ENCODE data around the gene NFIA.

Gene NFIA

DNA sequence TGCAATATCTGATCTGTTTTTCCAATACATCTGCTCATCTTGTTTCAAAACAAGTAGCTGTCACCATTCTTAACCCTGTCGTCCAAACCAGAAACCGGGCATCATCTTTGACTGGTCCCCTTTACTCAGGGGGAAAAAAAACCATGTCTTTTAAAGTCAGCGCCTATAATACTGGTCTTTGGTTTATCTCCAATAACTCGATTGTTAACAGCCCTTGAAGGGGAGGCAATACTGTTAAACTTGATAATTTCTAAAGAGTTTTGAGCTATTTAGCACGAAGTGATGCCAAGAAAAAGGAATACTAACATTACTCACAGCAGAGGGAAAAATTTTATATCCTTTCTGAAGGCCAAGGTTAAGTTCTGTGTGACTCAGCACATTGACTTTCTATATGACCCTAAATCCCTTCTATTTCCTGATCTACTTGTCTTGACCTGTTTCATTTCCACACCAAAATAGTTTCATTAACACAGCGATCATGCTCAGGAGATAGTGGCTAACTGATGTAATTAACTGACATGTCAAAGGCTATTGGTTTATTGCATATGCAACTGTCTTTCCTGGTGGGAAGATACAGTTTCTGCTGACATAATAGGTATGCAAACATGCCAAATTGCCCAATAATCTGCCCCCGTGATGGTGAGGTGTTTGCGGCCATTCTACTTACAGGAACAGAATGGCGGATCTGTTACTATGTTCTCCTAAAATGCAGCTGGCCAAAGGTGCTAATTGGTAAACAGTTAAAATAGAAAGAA, 59.1 kb downstream of the NFIA start:
- no peaks in the 10 kb centered on the region for H3K4me1 ChIP-seq (ENCODE audit: control insufficient read depth, insufficient read depth, low read length, poor library complexity, severe bottlenecking)
- no peak overlapping the region for H3K4me3 ChIP-seq (ENCODE audit: extremely low read depth, insufficient read depth, low read length, poor library complexity, severe bottlenecking)
- WGBS, 2 experiments (ENCODE audit: insufficient coverage in 2 of 2), result 70 to 72% methylated on average over 4 to 6 of the region's 9 CpGs
- H3K36me3 ChIP-seq (ENCODE audit: control insufficient read depth, insufficient read depth, low read length), result no peaks in the 10 kb centered on the region
- H3K27ac ChIP-seq (ENCODE audit: low read depth, low read length, severe bottlenecking), result no peak overlapping the region
- no peaks in the 10 kb centered on the region for H3K9me3 ChIP-seq (ENCODE audit: control insufficient read depth, low read length)

DNA sequence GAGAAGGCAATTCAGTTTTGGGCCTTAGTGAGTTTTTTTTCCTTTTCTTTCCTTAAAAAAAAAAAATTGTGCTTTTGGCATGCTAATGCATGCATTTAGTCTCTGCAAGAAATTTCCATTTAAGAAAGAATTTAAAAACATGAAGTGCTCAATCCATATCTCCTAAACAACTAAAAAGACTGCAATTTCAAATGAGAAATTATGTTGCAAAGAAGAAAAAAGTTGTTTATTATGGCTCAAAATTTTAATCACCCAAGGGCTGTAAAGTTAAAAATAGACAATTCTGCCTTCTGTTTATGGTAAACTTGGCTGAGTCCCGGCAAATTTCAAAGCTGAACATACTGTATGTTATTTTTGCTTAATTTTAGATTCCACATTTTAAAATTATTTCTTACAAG, 59.7 kb downstream of the NFIA start:
- Histone ChIP-seq H3K9me3 (ENCODE audit: control insufficient read depth, low read length) (no peaks in the 10 kb centered on the region), H3K4me3 (ENCODE audit: extremely low read depth, insufficient read depth, low read length, poor library complexity, severe bottlenecking) (no peak overlapping the region), H3K4me1 (ENCODE audit: control insufficient read depth, insufficient read depth, low read length, poor library complexity, severe bottlenecking) (no peaks in the 10 kb centered on the region), H3K27ac (ENCODE audit: low read depth, low read length, severe bottlenecking) (no peak overlapping the region), H3K36me3 (ENCODE audit: control insufficient read depth, insufficient read depth, low read length) (no peaks in the 10 kb centered on the region)
- WGBS, 2 experiments (ENCODE audit: insufficient coverage in 2 of 2), result no CpG with 5 or more reads among the region's 1 CpG

DNA sequence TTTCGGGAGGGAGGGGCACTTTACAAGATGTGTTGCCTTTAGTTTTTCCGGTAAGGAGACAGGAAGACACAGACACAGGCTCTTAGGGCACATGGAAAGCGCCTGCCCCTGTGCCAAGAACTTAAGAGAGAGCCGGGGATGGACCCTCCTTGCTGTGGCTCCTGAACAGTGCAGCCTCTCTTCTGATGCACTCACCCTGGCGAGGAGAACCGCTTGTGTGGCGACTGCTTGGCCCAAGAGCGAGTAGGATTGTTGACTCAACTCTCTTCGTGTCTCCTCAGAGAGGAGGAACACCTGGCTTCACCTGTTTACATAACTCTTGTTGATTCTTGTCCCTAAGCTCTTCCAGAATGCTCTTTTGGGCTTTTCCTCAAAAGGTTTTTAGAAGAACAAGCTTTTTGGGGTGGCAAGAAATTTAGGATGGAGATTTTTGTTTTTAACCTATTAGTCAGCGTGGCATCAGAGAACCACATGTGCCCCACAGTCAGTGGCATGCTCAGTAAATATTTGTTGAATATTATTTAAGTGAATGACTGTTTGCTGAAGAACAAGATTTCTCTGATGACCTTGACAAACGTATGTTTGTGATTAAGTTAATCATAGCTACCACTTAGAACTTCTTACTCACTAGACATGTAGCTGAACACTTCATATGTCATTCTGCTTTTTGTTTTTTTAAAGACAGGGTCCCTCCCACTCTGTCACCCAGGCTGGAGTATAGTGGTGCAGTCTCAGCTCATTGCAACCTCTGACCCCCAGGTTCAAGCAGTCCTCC, 60.6 kb downstream of the NFIA start:
- no peaks in the 10 kb centered on the region for H3K36me3 ChIP-seq (ENCODE audit: control insufficient read depth, insufficient read depth, low read length)
- no peaks in the 10 kb centered on the region for H3K9me3 ChIP-seq (ENCODE audit: control insufficient read depth, low read length)
- WGBS, 2 experiments (ENCODE audit: insufficient coverage in 2 of 2), result 88 to 95% methylated on average over 9 to 10 of the region's 11 CpGs
- H3K4me3 ChIP-seq (ENCODE audit: extremely low read depth, insufficient read depth, low read length, poor library complexity, severe bottlenecking), result no peak overlapping the region
- no peak overlapping the region for H3K27ac ChIP-seq (ENCODE audit: low read depth, low read length, severe bottlenecking)
- H3K4me1 ChIP-seq (ENCODE audit: control insufficient read depth, insufficient read depth, low read length, poor library complexity, severe bottlenecking), result no peaks in the 10 kb centered on the region

DNA sequence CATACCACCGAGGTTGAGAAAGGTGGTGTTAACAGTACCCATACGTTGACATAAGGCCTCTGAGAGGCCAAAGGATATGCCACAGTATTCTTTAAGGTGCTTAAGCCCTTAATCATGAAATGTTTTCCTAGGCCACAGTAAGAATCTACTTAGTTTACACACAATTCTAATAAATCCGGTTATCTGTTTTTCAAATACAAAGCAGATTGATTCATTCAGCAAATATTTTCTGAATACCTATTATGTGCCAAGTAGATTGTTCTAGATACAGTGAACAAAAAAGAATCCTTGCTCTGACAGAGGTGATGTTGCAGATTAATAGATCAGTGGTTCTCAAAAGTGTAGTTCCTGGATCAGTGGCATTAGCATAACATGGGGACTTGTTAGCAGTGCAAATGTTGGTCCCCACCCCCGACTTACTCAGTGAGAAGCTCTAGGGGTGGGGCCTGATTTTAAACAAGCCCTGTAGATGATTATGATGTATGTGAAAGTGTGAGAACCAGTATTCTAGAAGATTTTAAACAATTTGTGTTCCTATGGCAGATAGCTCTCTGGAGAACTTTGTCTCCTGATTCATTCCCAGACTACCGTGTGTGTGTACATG, 61.6 kb downstream of the NFIA start:
- H3K27ac ChIP-seq (ENCODE audit: low read depth, low read length, severe bottlenecking), result no peak overlapping the region

DNA sequence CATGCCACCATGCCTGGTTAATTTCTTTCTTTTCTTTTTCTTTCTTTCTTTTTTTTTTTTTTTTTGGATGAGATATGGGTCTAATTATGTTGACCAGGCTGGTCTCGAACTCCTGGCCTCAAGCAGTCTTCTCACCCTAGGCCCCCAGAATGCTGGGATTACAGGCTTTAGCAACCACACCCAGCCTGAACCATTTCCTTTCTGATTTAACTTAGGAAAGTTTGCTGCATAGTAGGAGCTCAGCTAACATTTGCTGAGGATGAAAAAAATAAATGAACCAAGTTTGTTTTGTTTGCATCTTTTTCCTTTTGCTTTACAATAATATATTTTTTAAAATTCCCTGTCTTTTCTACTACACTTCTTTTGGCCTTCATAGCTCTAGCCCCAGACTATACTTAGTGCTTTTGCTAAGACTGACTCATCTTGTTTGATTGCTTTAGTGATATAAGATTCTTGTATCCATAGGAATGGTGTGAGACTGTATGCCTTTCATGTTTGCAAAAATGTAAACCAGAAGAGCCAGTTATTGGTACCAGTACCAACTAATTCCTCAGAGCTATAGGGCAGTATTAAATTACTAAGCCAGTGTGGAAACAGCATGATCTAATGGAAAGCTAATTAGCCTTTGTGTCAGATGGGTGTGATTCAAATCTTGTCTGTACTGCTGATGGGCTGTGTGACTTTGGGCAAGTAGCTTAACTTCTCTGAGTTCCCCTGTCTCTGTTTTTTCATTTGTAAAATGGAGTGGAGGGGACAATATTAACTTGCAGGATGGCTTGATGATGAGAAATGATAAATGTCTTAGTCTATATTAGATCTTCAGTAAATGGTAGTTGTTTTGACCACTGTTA, 66.9 kb downstream of the NFIA start:
- no peak overlapping the region for H3K4me3 ChIP-seq (ENCODE audit: extremely low read depth, insufficient read depth, low read length, poor library complexity, severe bottlenecking)
- H3K36me3 ChIP-seq (ENCODE audit: control insufficient read depth, insufficient read depth, low read length), result no peaks in the 10 kb centered on the region
- H3K27ac ChIP-seq (ENCODE audit: low read depth, low read length, severe bottlenecking), result no peak overlapping the region
- no CpG with 5 or more reads among the region's 1 CpG for WGBS, 2 experiments (ENCODE audit: insufficient coverage in 2 of 2)
- no peaks in the 10 kb centered on the region for H3K4me1 ChIP-seq (ENCODE audit: control insufficient read depth, insufficient read depth, low read length, poor library complexity, severe bottlenecking)
- H3K9me3 ChIP-seq (ENCODE audit: control insufficient read depth, low read length), result no peaks in the 10 kb centered on the region

More for the DNA sequence above, 61.6 kb downstream of the NFIA start:
- WGBS, 2 experiments (ENCODE audit: insufficient coverage in 2 of 2), result 66 to 86% methylated on average over 3 to 4 of the region's 5 CpGs
- H3K4me1 ChIP-seq (ENCODE audit: control insufficient read depth, insufficient read depth, low read length, poor library complexity, severe bottlenecking), result no peaks in the 10 kb centered on the region
- H3K36me3 ChIP-seq (ENCODE audit: control insufficient read depth, insufficient read depth, low read length), result no peaks in the 10 kb centered on the region
- no peaks in the 10 kb centered on the region for H3K9me3 ChIP-seq (ENCODE audit: control insufficient read depth, low read length)
- no peak overlapping the region for H3K4me3 ChIP-seq (ENCODE audit: extremely low read depth, insufficient read depth, low read length, poor library complexity, severe bottlenecking)

DNA sequence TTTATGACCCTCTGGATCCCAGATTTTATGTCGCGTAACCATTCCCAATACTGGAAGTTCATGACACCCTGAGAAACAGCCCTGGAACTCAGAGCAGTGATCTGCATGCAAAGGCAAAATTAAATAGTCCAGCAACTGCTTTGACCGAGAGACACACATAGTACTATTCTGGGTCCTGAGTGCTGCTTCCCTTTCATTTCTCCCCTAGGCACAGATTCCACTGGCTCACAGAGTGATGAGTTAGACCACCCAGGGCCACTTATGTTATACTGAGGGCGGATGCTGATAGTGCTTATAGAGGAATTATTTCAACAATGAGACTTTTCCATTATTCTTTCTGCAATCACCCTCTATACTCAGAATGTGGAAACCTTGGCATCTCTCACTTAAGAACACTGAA, 69.2 kb downstream of the NFIA start:
- Histone ChIP-seq H3K27ac (ENCODE audit: low read depth, low read length, severe bottlenecking) (no peak overlapping the region), H3K9me3 (ENCODE audit: control insufficient read depth, low read length) (no peaks in the 10 kb centered on the region), H3K4me1 (ENCODE audit: control insufficient read depth, insufficient read depth, low read length, poor library complexity, severe bottlenecking) (no peaks in the 10 kb centered on the region), H3K4me3 (ENCODE audit: extremely low read depth, insufficient read depth, low read length, poor library complexity, severe bottlenecking) (no peak overlapping the region), H3K36me3 (ENCODE audit: control insufficient read depth, insufficient read depth, low read length) (no peaks in the 10 kb centered on the region)
- 90 to 93% methylated on average over 2 to 3 of the region's 4 CpGs for WGBS, 2 experiments (ENCODE audit: insufficient coverage in 2 of 2)

DNA sequence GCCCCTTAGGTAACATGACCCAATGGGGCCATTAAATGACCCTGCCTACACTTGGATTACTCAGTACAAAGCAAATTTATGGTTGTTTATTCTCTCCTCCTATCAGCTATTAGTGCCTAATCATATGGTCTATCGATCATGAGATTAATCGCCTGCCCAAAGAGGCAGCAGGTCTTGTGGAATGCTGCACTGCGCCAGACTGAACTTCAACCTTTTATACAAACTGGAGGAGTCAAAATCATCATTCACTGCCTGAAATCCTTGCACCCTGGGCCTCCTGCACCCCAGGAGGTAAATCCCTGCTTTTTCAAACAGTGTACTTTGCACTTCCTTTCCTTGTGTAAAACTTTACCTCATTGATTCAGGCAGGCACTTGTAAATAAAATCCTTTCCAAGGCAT, 69.7 kb downstream of the NFIA start:
- WGBS, 2 experiments (ENCODE audit: insufficient coverage in 2 of 2), result 79 to 89% methylated on average over 3 of the region's 3 CpGs
- Histone ChIP-seq H3K9me3 (ENCODE audit: control insufficient read depth, low read length) (no peaks in the 10 kb centered on the region), H3K4me1 (ENCODE audit: control insufficient read depth, insufficient read depth, low read length, poor library complexity, severe bottlenecking) (no peaks in the 10 kb centered on the region), H3K4me3 (ENCODE audit: extremely low read depth, insufficient read depth, low read length, poor library complexity, severe bottlenecking) (no peak overlapping the region), H3K36me3 (ENCODE audit: control insufficient read depth, insufficient read depth, low read length) (no peaks in the 10 kb centered on the region), H3K27ac (ENCODE audit: low read depth, low read length, severe bottlenecking) (no peak overlapping the region)

DNA sequence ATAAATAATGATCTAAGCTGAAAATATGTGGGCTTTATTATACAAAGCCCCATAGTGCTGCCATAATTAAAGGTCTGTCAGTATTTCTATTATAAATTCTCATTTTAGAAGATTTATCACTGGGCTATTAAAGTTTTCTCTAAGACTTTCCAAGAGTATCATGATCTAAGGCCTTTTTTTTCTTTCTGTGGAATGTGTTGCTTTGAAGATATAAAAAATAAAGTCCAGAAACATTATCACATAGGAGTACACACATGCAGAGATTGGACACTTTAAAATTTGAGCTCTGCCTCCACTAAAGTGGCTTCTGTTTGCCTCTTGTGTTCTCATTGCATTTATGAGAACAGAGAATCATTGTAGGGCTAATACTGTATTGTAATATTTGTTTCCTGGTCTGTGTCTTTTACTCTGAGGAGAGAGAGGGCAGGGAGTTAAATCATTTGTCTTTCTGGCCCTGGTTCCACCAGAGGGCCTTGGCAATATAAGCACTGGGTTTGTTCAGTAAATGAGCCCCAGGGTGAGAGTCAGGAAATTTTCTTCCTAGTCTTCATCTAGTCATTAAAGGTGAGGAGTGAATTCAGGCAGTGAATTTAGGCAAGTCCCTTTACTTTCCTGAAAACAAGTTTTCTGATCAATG, 70.2 kb downstream of the NFIA start:
- H3K9me3 ChIP-seq (ENCODE audit: control insufficient read depth, low read length), result no peaks in the 10 kb centered on the region
- H3K27ac ChIP-seq (ENCODE audit: low read depth, low read length, severe bottlenecking), result no peak overlapping the region
- H3K36me3 ChIP-seq (ENCODE audit: control insufficient read depth, insufficient read depth, low read length), result no peaks in the 10 kb centered on the region
- no peak overlapping the region for H3K4me3 ChIP-seq (ENCODE audit: extremely low read depth, insufficient read depth, low read length, poor library complexity, severe bottlenecking)
- peaks cover 3% of the 10 kb centered on the region for H3K4me1 ChIP-seq (ENCODE audit: control insufficient read depth, insufficient read depth, low read length, poor library complexity, severe bottlenecking)

DNA sequence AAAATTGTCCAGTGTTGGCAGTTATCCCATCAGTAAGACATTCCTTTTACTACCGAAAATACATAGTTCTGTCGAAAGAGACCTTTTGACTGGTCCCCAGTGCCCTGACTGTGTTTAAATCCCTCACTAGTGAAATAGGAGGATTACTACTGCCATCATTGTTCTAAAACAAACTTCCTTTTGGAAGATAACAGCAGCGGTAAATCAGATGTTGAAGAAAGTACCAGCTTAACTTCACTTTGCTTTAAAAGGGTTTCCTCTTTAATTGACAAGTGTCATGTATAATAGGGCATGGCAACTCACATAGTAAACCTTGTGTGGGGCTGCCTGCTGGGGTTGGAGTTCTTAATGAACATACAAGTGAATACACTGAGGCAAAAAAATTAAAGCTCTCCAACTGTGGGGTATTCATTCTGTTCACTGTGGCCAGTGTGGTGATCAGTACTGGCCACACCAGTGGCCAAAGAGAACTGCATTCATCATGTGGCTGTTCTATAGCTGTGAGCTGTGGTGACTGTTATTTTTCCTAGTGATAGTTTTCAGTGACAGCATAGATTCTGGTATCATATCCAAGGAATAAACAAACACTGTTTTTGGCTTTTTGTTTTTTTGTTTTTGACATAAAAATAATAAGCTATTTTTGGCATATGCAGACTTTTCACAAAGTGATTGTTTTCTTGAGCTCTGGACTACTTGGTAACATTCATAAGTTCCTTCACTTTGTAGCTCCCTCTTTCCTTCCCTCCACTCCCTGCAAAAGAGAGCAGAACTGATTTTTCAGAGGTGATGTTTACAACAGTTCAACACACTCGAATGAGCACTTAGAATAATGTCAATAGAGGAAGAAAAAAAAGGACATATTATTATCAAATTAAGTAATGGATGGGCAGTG, 74.5 kb downstream of the NFIA start:
- H3K9me3 ChIP-seq (ENCODE audit: control insufficient read depth, low read length), result no peaks in the 10 kb centered on the region
- no peak overlapping the region for H3K27ac ChIP-seq (ENCODE audit: low read depth, low read length, severe bottlenecking)
- no peaks in the 10 kb centered on the region for H3K36me3 ChIP-seq (ENCODE audit: control insufficient read depth, insufficient read depth, low read length)
- 82 to 100% methylated on average over 2 of the region's 4 CpGs for WGBS, 2 experiments (ENCODE audit: insufficient coverage in 2 of 2)
- H3K4me1 ChIP-seq (ENCODE audit: control insufficient read depth, insufficient read depth, low read length, poor library complexity, severe bottlenecking), result peaks cover 3% of the 10 kb centered on the region
- H3K4me3 ChIP-seq (ENCODE audit: extremely low read depth, insufficient read depth, low read length, poor library complexity, severe bottlenecking), result no peak overlapping the region

All from mesodermal cell (in vitro differentiated cells).